NK-92 (cell line): ENCODE results near the gene PEF1.

ENCODE experiments used
- DNase-seq: peaks from one replicate; lab custom pipeline; 2025; ENCODE audit not compliant: unreplicated experiment; lab: John Stamatoyannopoulos, UW

Gene PEF1

GRCh38 chr1:31644560-31645273 lies at the start of gene PEF1:
Gene PEF1 (minus strand): TSS chr1:31644876. CDS start chr1:31644864, 12 bp downstream.
- DNase-seq, result peak; percentile 96

GRCh38 chr1:31693231-31693630 lies 48.6 kb upstream of the PEF1 start:
- no peak for DNase-seq

- DNase-seq, result no peak
These were observed 47.3 kb upstream of the PEF1 start for GRCh38 chr1:31691951-31692350.

- DNase-seq, result no peak
These were observed 46.8 kb upstream of the PEF1 start for GRCh38 chr1:31691446-31691845.

GRCh38 chr1:31690921-31691320 lies 46.2 kb upstream of the PEF1 start:
- DNase-seq, result no peak

GRCh38 chr1:31689854-31690253 lies 45.2 kb upstream of the PEF1 start:
- no peak for DNase-seq

GRCh38 chr1:31689379-31689778 lies 44.7 kb upstream of the PEF1 start:
- DNase-seq, result no peak

- DNase-seq, result no peak
These were observed 43.7 kb upstream of the PEF1 start for GRCh38 chr1:31688233-31688918.

- no peak for DNase-seq
These were observed 42.9 kb upstream of the PEF1 start for GRCh38 chr1:31687601-31688000.

- no peak for DNase-seq
These were observed 41.1 kb upstream of the PEF1 start for GRCh38 chr1:31685795-31686194.

GRCh38 chr1:31683997-31684396 lies 39.3 kb upstream of the PEF1 start:
- DNase-seq, result no peak

GRCh38 chr1:31681415-31681814 lies 36.7 kb upstream of the PEF1 start:
- DNase-seq, result no peak

- DNase-seq, result no peak
These were observed 35.1 kb upstream of the PEF1 start for GRCh38 chr1:31679676-31680230.

- no peak for DNase-seq
These were observed 34.4 kb upstream of the PEF1 start for GRCh38 chr1:31679091-31679490.

- no peak for DNase-seq
These were observed 34.0 kb upstream of the PEF1 start for GRCh38 chr1:31678681-31679080.

- no peak for DNase-seq
These were observed 33.3 kb upstream of the PEF1 start for GRCh38 chr1:31677949-31678348.

GRCh38 chr1:31677401-31677800 lies 32.7 kb upstream of the PEF1 start:
- DNase-seq, result no peak

GRCh38 chr1:31675756-31676155 lies 31.1 kb upstream of the PEF1 start:
- DNase-seq, result no peak

GRCh38 chr1:31675161-31675560 lies 30.5 kb upstream of the PEF1 start:
- no peak for DNase-seq

GRCh38 chr1:31674626-31675025 lies 29.9 kb upstream of the PEF1 start:
- no peak for DNase-seq

- DNase-seq, result no peak
These were observed 28.8 kb upstream of the PEF1 start for GRCh38 chr1:31673433-31673832.

GRCh38 chr1:31672986-31673385 lies 28.3 kb upstream of the PEF1 start:
- no peak for DNase-seq
